HepG2 (cell line): ENCODE results near the gene FGFR4. TPM values are rescaled to one million over a fixed set of nuclear protein-coding genes. Genes with fewer than 3 reads are reported as not detected.

Experiments used
- BRD4 ChIP-seq: sonication (generic); formaldehyde crosslinking; IDR thresholded peaks from 2 replicates; pipeline ENCODE4 v1.4.0; 2020; ENCODE audit warnings: missing genetic modification reagents
- DMAP1 ChIP-seq: IDR thresholded peaks from 2 replicates; pipeline ENCODE4 v1.6.1; 2016
- HNRNPL ChIP-seq: fragments of 200-400 bp; formaldehyde crosslinking; IDR thresholded peaks from 2 replicates; pipeline ENCODE4 v1.6.1; 2017; ENCODE audit warnings: mild to moderate bottlenecking, low read depth, low read length
- JUNB ChIP-seq: sonication (generic); formaldehyde crosslinking; IDR thresholded peaks from 2 replicates; pipeline ENCODE4 v1.8.0; 2022; ENCODE audit warnings: missing genetic modification reagents, mild to moderate bottlenecking, borderline replicate concordance
- NR2F6 ChIP-seq, 2 experiments: IDR thresholded peaks; 2 replicates each; pipeline ENCODE4 v1.6.1; 2016; ENCODE audit warnings: antibody characterized with exemption in 1 of 2, mild to moderate bottlenecking in 1 of 2
- PAF1 ChIP-seq: IDR thresholded peaks from 2 replicates; pipeline ENCODE4 v1.6.1; 2016; ENCODE audit warnings: missing genetic modification reagents, missing compliant biosample characterization
- SATB2 ChIP-seq: sonication (generic); formaldehyde crosslinking; IDR thresholded peaks from 2 replicates; pipeline ENCODE4 v1.5.0; 2020; ENCODE audit warnings: missing genetic modification reagents
- SMAD1 ChIP-seq: sonication (generic); formaldehyde crosslinking; IDR thresholded peaks from 2 replicates; pipeline ENCODE4 v1.4.0; 2020; ENCODE audit warnings: missing genetic modification reagents, low read depth, mild to moderate bottlenecking, borderline replicate concordance
- SP140L ChIP-seq: sonication (generic); formaldehyde crosslinking; IDR thresholded peaks from 2 replicates; pipeline ENCODE4 v1.4.0; 2020; ENCODE audit warnings: missing genetic modification reagents, borderline replicate concordance
- TARDBP ChIP-seq: sonication (generic); formaldehyde crosslinking; IDR thresholded peaks from 2 replicates; pipeline ENCODE4 v1.8.0; 2022; ENCODE audit warnings: mild to moderate bottlenecking, missing genetic modification reagents
- ZMAT3 ChIP-seq: sonication (generic); formaldehyde crosslinking; conservative IDR thresholded peaks from 2 replicates; pipeline ENCODE4 v1.7.0; 2021; ENCODE audit warnings: missing genetic modification reagents
- ZMYM2 ChIP-seq: sonication (generic); formaldehyde crosslinking; IDR thresholded peaks from 2 replicates; pipeline ENCODE4 v1.8.0; 2022; ENCODE audit warnings: mild to moderate bottlenecking, missing genetic modification reagents
- ZNF282 ChIP-seq: fragments of 450-650 bp; IDR thresholded peaks from 2 replicates; pipeline ENCODE4 v1.6.1; 2018; ENCODE audit not compliant: partially characterized antibody
- ZNF614 ChIP-seq: IDR thresholded peaks from 2 replicates; pipeline ENCODE4 v1.6.1; 2018; ENCODE audit warnings: missing biosample characterization, missing genetic modification reagents, inconsistent platforms, borderline replicate concordance
- ZNF629 ChIP-seq: sonication (generic); formaldehyde crosslinking; conservative IDR thresholded peaks from 2 replicates; pipeline ENCODE4 v1.5.0; 2020; ENCODE audit warnings: missing genetic modification reagents
- ZNF776 ChIP-seq: sonication (generic); formaldehyde crosslinking; IDR thresholded peaks from 2 replicates; pipeline ENCODE4 v1.4.0; 2020; ENCODE audit warnings: mild to moderate bottlenecking, missing genetic modification reagents
- ZNF792 ChIP-seq: IDR thresholded peaks from 2 replicates; pipeline ENCODE4 v1.6.1; 2016
- polyA plus RNA-seq, 8 experiments: library from polyadenylated mRNA; depleted of rRNA in 3 of 8; stranded (reverse) in 7 of 8; unstranded in 1 of 8; fragments of >200 nt; fragmentation: Illumina TruSeq in 4 of 8; extraction: Trizol in 4 of 8; gene quantifications; 2 replicates each; pipeline versions ENCODE4 v1.2.1 to v1.2.3, GENCODE V29; 2011 to 2016; ENCODE audit warnings: low read depth in 4 of 8, missing spikeins in 1 of 8, mixed read lengths in 1 of 8; ENCODE audit not compliant: insufficient read depth in 1 of 8
- total RNA-seq, 5 experiments: library from RNA; depleted of rRNA; stranded (reverse); fragments of >200 nt; fragmentation: Illumina TruSeq; extraction: Trizol; gene quantifications; 2 replicates each; pipeline ENCODE4 v1.2.3, GENCODE V29; 2016; ENCODE audit warnings: low read depth in 1 of 5
- TF ChIP-seq, protein P1 (sequence below): sonication (generic); formaldehyde crosslinking; IDR thresholded peaks from 2 replicates; pipeline ENCODE4 v1.4.0; 2020; ENCODE audit warnings: missing genetic modification reagents, mild to moderate bottlenecking, borderline replicate concordance
- TF ChIP-seq, protein P2 (sequence below): sonication (generic); formaldehyde crosslinking; IDR thresholded peaks from 2 replicates; pipeline ENCODE4 v1.5.1; 2020; ENCODE audit warnings: mild to moderate bottlenecking, moderate library complexity, missing genetic modification reagents
- TF ChIP-seq, protein P3 (sequence below): IDR thresholded peaks from 2 replicates; pipeline ENCODE4 v1.6.1; 2016; ENCODE audit warnings: missing compliant biosample characterization, missing genetic modification reagents, borderline replicate concordance
- TF ChIP-seq, protein P4 (sequence below): sonication (generic); formaldehyde crosslinking; IDR thresholded peaks from 2 replicates; pipeline ENCODE4 v1.4.0; 2020; ENCODE audit warnings: missing genetic modification reagents

The FGFR4 gene
- total and polyA plus RNA-seq, 2 of the 13 experiments (the other 11 are each of a cell fraction or from before 2014, with no cell fraction given) = 129 to 219 TPM

DNA sequence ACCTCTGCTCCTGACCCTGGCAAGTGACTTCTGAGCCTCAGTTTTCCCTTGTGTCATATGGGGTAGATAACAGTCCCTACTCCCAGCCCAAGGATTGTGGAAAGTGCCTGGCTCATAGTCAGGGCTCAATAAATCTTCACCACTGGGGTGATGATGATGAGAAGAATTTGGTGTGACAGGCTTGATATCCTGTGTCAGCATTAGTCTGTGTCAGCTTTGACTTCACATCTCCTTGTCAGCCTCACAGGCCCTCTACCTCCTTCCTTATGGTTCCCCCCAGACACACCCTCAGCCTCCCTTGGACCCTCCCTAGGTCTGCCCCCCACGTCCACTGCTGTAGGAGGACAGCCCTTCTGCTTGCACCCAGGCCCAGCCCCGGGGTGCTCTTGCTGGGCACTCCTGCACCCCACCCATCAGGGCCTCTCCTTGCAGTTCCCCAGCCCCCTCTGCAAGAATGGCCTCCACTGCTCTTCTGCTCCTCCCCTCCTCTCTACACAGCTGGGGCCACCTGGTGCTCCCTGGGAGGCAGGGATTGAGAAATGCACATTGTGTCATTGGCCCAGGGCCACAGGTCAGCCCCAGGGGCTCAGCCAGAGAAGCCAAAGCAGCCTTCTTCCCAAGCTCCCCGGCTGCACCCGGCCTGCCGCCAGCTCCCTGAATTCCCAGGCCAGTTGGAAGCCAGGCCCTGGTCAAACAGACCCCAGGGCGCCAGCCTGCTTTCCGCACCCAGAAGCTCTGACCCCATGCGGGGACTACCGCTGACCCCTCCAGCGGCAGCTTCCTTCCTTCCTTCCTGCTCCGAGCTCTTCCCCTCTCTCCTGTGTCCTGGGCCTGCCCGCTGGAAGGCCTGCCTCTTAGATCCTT lies 7.7 kb downstream of the FGFR4 start (continued):
- TF ChIP-seq, protein P1, sequence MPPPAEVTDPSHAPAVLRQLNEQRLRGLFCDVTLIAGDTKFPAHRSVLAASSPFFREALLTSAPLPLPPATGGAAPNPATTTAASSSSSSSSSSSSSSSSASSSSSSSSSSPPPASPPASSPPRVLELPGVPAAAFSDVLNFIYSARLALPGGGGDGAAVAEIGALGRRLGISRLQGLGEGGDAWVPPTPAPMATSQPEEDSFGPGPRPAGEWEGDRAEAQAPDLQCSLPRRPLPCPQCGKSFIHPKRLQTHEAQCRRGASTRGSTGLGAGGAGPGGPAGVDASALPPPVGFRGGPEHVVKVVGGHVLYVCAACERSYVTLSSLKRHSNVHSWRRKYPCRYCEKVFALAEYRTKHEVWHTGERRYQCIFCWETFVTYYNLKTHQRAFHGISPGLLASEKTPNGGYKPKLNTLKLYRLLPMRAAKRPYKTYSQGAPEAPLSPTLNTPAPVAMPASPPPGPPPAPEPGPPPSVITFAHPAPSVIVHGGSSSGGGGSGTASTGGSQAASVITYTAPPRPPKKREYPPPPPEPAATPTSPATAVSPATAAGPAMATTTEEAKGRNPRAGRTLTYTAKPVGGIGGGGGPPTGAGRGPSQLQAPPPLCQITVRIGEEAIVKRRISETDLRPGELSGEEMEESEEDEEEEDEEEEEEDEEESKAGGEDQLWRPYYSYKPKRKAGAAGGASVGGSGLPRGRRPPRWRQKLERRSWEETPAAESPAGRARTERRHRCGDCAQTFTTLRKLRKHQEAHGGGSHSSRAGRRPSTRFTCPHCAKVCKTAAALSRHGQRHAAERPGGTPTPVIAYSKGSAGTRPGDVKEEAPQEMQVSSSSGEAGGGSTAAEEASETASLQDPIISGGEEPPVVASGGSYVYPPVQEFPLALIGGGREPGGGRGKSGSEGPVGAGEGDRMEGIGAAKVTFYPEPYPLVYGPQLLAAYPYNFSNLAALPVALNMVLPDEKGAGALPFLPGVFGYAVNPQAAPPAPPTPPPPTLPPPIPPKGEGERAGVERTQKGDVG (CRISPR knock-in tag) = peak; percentile 70; the same call in 1 of the 2 replicates
- TF ChIP-seq JUNB (CRISPR knock-in tag) = 0 out of 2 replicates have a peak, but pooled peaks have one; percentile 13
- TF ChIP-seq ZNF629 = no peak; the same call in 1 of the 2 replicates
- no peak for TF ChIP-seq ZMYM2 (CRISPR knock-in tag)
- TF ChIP-seq NR2F6 (IDR thresholded peaks at IDR 0.05) = peak; percentile 89
- peak; percentile 95 for TF ChIP-seq NR2F6 (CRISPR knock-in tag; IDR thresholded peaks at IDR 0.05)
- TF ChIP-seq, protein P2, sequence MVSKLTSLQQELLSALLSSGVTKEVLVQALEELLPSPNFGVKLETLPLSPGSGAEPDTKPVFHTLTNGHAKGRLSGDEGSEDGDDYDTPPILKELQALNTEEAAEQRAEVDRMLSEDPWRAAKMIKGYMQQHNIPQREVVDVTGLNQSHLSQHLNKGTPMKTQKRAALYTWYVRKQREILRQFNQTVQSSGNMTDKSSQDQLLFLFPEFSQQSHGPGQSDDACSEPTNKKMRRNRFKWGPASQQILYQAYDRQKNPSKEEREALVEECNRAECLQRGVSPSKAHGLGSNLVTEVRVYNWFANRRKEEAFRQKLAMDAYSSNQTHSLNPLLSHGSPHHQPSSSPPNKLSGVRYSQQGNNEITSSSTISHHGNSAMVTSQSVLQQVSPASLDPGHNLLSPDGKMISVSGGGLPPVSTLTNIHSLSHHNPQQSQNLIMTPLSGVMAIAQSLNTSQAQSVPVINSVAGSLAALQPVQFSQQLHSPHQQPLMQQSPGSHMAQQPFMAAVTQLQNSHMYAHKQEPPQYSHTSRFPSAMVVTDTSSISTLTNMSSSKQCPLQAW (CRISPR knock-in tag) = peak; percentile 89
- TF ChIP-seq ZNF776 (CRISPR knock-in tag) = 0 out of 2 replicates have a peak, but pooled peaks have one; percentile 41
- TF ChIP-seq SATB2 (CRISPR knock-in tag) = no peak
- TF ChIP-seq HNRNPL = 0 out of 2 replicates have a peak, but pooled peaks have one; percentile 18
- peak; percentile 60; the same call in 1 of the 2 replicates for TF ChIP-seq DMAP1
- TF ChIP-seq TARDBP (CRISPR knock-in tag) = peak; percentile 87
- no peak for TF ChIP-seq ZNF282
- 0 out of 2 replicates have a peak, but pooled peaks have one; percentile 8 for TF ChIP-seq ZMAT3 (CRISPR knock-in tag)
- TF ChIP-seq PAF1 (CRISPR knock-in tag) = 0 out of 2 replicates have a peak, but pooled peaks have one; percentile 27
- TF ChIP-seq SMAD1 (CRISPR knock-in tag) = 0 out of 2 replicates have a peak, but pooled peaks have one; percentile 30
- TF ChIP-seq, protein P3, sequence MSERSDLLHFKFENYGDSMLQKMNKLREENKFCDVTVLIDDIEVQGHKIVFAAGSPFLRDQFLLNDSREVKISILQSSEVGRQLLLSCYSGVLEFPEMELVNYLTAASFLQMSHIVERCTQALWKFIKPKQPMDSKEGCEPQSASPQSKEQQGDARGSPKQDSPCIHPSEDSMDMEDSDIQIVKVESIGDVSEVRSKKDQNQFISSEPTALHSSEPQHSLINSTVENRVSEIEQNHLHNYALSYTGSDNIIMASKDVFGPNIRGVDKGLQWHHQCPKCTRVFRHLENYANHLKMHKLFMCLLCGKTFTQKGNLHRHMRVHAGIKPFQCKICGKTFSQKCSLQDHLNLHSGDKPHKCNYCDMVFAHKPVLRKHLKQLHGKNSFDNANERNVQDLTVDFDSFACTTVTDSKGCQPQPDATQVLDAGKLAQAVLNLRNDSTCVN (CRISPR knock-in tag) = no peak
- peak; percentile 89; the same call in 1 of the 2 replicates for TF ChIP-seq ZNF614 (CRISPR knock-in tag)
- TF ChIP-seq BRD4 (CRISPR knock-in tag) = no peak
- TF ChIP-seq SP140L (CRISPR knock-in tag) = no peak
- TF ChIP-seq, protein P4, sequence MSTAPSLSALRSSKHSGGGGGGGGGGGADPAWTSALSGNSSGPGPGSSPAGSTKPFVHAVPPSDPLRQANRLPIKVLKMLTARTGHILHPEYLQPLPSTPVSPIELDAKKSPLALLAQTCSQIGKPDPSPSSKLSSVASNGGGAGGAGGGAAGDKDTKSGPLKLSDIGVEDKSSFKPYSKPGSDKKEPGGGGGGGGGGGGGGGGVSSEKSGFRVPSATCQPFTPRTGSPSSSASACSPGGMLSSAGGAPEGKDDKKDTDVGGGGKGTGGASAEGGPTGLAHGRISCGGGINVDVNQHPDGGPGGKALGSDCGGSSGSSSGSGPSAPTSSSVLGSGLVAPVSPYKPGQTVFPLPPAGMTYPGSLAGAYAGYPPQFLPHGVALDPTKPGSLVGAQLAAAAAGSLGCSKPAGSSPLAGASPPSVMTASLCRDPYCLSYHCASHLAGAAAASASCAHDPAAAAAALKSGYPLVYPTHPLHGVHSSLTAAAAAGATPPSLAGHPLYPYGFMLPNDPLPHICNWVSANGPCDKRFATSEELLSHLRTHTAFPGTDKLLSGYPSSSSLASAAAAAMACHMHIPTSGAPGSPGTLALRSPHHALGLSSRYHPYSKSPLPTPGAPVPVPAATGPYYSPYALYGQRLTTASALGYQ (CRISPR knock-in tag) = no peak
- peak; percentile 61; the same call in 1 of the 2 replicates for TF ChIP-seq ZNF792 (CRISPR knock-in tag)
